HG03354 (cell line): ENCODE results near the gene SYTL2.

ENCODE experiments used
- ATAC-seq: cut with Tn5 transposase; IDR thresholded peaks from one replicate; pipeline ENCODE4 v1.9.1; 2021; ENCODE audit warnings: mild to moderate bottlenecking; ENCODE audit not compliant: unreplicated experiment, poor library complexity, severe bottlenecking

Gene SYTL2

GRCh38 chr11:85742348-85742747 lies 68.6 kb downstream of the SYTL2 start:
- no peak for ATAC-seq

GRCh38 chr11:85740481-85741400 lies 70.2 kb downstream of the SYTL2 start:
- no peak for ATAC-seq

DNA sequence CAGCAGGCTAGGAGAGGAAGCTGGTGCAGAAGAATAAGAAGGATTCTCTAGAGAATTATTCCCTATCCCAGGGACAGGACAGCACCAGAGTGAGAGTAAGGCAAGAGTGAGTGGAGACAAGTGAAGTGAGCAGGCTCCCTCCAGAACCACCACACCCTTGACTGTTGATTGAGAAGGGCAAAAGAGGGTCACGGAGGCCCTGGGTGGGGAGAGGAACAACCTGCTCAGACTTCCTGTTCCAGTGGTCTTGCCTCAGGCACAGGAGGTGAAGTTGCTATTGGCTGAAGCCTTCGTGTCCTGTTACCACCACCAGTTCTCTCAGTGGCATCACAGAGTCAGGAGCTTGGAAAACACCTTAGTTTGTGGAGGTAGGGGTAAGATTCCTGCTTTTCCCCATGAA lies 73.2 kb downstream of the SYTL2 start:
- no peak for ATAC-seq

- ATAC-seq: no peak
Measured at GRCh38 chr11:85735876-85736460, 75.0 kb downstream of the SYTL2 start.

GRCh38 chr11:85732965-85733364 lies 78.0 kb downstream of the SYTL2 start:
- ATAC-seq: peak; percentile 92

DNA sequence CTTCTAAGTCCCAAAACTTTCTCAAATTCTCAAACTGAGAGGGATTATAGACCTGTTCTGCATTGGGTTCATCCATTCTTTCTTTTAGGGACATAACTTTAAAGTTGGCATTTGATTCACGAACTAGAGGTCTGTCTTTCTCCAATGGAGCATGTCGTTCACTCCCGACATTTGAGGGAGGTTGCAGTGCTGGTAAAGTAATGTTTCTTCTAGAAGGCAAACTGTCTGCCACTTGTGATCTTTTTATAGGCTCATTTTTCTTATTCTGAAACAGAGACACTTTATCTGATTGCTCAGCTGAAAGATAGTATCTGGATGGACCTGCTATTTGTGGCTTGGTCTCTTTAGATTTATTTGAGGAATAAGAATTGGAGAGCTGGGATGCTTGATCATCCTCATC lies 84.6 kb downstream of the SYTL2 start:
- no peak for ATAC-seq

- no peak for ATAC-seq
Measured at GRCh38 chr11:85725510-85726258, 85.3 kb downstream of the SYTL2 start.

- ATAC-seq: no peak
Measured at GRCh38 chr11:85724748-85725465, 86.0 kb downstream of the SYTL2 start.

DNA sequence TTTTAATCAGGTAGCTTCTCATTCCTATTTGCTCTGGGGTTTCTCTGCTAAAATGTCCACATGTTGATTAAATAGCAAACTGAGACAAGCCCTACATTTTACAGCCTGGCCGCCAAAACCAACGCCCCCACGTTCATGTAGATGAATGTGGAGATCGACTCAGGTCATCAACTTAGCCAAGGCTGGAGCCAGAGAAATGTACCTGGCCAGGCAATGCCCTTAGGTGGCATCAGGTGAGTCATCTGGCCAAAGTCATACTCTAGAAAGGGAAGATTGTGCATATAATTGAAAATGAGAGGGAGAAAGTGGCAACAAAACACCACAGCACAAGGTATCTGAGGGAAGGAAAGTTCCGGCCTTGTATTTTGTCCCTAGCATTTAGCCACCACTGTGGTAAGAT lies 87.9 kb downstream of the SYTL2 start:
- ATAC-seq: no peak

- no peak for ATAC-seq
Measured at GRCh38 chr11:85721191-85721590, 89.8 kb downstream of the SYTL2 start.

GRCh38 chr11:85718991-85719807 lies 91.7 kb downstream of the SYTL2 start:
- ATAC-seq: no peak

DNA sequence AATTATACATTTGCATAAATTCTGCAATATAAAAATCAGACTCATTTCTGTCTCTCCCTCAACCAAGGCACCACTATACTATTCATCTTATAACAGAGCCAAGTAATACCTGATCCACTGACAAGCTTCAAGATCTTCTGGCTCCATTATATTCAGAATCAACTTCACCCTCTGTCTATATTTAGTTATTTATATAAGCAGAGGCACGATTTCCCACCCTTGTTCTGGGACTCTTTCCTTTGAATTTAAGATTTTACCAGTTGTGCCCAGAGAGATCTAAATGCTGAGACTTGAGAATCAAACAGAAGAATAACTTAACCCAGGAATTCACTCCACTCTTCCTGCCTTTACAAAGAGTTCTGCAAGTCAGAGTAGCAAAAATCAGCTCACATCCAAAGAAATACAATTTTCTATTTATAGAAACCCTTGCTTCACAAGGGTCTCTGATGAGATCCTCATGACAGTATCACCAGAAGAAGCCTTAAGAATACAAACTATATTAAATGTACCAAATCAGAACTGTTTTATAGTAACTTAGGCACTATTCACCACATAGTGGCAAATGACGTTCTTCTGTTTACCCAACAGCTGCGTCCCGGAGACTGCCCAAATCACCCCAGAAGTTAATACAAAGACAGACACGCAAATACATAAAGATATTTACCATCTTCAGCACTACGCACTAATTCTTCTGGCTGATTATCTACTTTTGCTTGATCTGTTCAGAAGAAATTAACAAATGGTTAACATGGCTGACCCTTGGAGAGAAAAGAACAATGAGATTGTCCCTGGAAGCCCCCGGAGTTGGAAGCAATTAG lies 92.6 kb downstream of the SYTL2 start:
- no peak for ATAC-seq

GRCh38 chr11:85717429-85717828 lies 93.5 kb downstream of the SYTL2 start:
- ATAC-seq: no peak

DNA sequence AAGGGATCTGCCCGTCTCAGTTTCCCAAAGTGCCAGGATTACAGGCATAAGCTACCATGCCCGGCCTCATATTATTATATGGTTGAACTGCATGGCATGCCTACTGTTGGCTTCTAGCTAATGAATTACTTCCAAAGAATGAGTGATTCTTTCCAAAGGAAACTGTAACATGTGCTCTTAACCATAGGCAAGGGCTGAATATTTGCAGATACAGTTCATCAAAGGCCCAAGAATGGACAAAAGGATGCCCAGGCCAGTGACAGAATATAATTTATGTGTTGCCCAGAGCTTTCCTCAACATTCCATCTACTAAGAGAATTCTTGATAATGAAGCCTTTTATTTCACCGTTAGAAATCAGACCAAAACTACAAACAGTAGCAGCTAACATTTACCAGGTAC lies 98.0 kb downstream of the SYTL2 start:
- no peak for ATAC-seq

DNA sequence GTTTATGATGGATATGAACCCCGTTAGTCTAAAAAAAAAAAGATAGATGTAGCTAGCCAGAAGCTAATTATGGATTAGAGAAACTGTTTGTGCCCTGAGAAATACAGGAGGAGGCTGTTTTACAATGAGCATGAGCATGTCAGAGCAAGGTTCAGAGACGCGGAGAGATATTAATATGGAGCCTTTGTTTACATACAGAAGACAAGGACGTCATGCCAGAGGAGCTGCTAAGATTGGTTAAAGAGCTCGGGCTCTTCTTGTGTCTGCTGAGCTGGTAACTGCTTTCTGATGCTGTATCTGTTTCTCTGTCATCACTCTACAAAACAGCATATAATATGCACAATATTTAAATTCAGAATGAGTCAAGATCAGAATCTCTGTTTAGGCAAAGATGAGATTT lies 100.0 kb downstream of the SYTL2 start:
- ATAC-seq: no peak

DNA sequence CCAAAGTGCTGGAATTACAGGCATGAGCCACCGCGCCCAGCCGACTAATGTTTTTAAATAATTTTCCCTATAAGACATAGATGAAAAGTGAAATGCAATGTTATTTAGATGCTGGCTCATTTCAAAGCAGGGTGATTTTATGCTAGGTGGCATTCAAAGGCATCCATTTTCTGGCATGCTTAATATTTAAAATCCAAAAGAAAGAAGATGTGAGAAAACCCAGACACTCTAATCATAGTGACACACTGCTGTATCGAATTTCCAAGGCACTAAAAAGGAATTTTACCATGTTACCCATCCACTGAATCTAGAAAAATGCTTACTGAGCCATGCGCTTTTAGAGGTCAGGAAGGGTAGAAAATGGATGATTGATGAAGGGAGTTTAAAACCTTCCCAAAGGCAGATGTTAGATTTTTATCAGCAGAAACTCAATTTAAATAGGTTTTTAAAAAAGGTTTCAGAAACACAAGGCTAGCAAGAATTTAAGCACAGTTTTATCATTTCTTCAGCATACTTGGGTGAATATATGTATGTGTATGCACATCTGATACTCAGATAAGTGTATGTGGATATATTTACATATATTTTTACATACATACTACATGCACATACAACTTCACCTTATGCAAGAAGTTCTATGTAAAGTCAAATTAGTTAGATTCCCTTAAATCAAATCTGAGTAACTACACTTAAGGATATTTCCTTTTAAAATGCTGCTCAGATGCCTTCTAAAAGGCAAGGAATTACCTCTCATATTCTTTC lies 100.8 kb downstream of the SYTL2 start:
- no peak for ATAC-seq

DNA sequence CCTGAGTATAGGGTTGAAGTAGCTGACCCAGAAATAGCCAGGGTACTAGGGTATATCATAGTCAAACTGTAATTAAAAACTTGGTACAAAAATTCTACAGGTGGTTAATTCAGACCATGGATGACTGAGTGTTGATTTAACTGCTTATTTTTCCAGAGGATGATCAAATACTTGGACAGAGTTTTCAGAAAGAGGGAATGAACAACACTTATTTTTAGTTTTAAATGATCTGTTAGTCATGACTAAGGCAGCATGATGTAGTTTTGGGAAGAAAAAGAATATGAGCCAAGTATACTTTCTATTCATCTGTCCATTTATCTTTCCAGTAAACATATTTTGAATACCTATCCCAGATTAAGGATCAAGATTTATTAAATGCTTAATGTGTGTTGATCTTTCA lies 105.1 kb downstream of the SYTL2 start:
- no peak for ATAC-seq

GRCh38 chr11:85704967-85705366 lies 106.0 kb downstream of the SYTL2 start:
- ATAC-seq: no peak
